GM19239 (cell line): ENCODE results near the gene ORC3.
"Not testable (repeated sequence)": the region's sequence is repeated elsewhere in the genome, so short reads cannot be mapped to it uniquely, and the experiment has no call there.

ENCODE experiments used
- DNase-seq: peaks from one replicate; pipeline ENCODE4 v3.0.0; 2011; ENCODE audit warnings: low spot score; ENCODE audit not compliant: insufficient read length
- FAIRE-seq: peaks from 2 replicates; lab custom pipeline; 2011; peaks lifted over from hg19 to GRCh38; lab: Jason Lieb, UNC

The ORC3 gene

DNA sequence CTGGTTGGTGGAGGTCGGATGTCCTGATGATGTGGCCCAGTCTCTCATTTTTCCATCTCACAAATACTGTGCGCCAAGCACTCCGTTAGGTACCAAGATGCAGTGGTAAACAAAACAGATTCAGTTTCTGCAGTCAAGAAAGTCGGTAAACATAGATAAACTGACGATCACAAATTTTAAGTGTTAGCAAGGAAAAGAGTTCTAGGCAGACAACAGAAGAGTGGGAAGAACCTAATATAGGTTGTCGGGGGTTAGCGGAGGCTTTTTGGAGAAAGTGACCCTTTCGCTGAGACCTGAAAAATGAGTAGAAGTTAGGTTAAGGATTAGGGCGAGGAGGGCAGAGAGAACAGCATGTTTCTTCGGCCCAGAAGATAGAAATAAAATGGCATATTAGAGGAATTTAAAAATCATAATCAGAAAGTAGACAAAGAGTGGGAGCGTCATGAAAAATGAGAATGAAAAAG is 514 bp downstream of the ORC3 start:
- no peak for FAIRE-seq
- no peak for DNase-seq

DNA sequence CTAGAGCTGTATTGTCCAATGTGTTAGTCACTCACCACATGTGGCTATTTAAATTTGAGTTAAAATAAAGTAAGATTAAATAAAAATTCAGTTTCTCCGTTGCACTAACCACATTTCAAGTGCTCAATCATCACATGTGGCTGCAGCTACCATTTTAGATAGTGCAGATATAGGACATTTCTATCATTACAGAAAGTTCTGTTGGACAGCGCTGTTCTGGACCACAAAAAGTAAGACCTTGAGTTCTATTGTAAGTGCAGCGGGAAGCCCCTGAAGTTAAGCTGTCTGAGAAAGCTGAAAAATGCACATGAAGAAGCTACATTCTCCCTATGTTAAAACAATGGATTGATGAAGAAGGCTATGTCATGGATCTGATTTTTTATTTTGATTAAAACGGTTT is 1.1 kb downstream of the ORC3 start:
- FAIRE-seq (no peak), DNase-seq (no peak)

DNA sequence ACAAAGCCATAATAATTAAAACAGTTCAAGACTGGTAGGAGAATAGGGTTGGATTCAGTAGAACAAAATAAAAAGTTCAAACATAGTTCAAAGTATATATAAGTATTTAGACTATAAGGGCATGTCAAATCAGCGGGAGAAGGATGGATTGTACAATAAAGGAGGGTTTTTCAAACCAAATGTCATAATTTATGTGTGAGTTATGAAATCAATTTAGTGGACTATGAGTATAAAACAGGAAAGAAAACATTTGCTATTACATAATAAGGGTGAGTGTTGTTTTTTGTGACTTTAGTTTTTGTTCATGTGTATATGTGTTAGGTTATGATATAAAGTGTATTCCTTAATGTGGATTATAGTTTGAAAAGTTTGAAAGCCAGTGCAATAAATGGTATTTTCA is 10.6 kb downstream of the ORC3 start:
- FAIRE-seq = no peak
- DNase-seq = no peak

DNA sequence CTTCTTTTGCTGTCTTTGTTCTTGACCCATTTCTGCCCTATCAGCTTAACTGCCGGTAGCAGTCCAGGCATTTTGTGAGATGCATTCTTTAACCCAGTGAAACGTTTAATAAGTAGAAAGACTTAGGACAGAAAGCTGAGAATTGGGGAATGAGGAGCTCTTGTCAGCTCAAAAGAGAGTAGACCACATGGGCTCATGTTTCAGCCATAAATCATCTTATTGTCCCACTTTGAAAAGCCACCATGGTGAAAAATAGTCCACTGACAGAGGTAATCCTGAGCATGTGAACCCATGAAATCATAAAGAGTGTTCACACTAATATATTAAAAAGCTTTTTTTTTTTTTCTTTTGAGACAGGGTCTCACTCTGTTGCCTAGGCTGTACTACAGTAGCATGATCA is 16.3 kb downstream of the ORC3 start:
- DNase-seq = no peak
- FAIRE-seq = no peak

DNA sequence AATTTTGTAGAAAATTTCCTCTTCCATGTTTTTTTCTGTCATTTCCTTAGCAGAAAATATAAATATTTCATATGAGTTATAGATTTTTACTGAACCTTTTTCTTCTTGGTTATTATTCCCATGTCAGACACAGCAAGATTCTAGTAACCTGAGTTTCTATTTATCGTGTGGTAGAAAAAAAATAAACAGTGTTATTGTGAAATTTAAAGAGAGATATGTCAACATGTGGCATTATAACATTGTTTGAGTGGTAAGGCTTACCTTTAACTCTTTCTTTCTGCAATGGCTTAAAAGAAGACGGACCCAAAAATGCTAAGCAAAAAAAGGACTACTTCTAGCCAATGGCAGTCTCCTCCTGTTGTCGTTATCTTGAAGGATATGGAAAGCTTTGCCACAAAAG is 18.9 kb downstream of the ORC3 start:
- FAIRE-seq = peak; percentile 14

DNA sequence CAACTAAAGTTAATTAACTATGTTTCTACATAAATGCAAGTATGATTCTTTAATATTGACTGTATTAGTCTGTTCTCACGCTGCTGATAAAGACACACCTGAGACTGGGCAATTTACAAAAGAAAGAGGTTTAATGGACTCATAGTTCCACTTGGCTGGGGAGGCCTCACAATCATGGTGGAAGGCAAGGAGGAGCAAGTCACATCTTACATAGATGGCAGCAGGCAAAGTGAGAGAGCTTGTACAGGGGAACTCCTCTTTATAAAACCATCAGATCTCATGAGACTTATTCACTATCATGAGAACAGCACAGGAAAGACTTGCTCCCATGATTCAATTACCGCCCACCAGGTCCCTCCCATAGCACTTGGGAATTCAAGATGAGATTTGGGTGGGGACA is 23.1 kb downstream of the ORC3 start:
- FAIRE-seq, DNase-seq: not testable (repeated sequence)

More for the DNA sequence above, 18.9 kb downstream of the ORC3 start:
- DNase-seq = no peak

DNA sequence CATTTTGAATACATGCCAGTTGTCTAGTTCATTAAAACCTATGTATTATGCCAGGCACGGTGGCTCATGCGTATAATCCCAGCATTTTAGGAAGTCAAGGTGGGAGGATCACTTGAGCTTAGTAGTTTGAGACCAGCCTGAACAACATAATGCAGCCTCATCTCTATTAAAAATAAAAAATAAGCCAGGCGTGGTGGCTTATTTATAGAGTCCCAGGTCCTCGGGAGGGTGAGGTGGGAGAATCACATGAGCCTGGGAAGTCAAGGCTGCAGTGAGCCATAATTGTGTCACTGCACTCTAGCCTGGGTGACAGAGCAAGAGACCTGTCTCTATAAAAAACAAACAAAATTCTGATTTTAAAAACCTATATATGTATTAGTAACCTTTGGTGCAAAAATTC is 27.5 kb downstream of the ORC3 start:
- DNase-seq = no peak
- FAIRE-seq = no peak

DNA sequence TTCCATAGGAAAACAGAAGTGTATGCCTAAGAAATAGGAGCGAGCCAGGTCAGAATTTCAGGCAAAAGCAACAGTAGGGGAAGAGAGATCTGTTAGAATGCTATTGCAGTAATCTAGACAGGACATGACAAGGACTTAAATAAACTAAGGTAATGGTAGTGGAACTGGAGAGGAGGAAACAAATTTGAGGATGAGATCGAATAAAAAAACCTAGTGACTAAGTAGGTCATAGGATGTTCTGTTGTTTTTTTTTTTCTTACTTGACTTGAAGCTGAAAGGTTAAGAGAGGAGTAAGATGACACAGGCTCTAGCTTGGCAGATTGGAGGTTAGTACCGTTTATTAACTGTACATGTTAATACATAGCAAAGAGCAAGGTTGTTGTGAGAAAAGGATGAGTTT is 28.6 kb downstream of the ORC3 start:
- FAIRE-seq (no peak), DNase-seq (no peak)

DNA sequence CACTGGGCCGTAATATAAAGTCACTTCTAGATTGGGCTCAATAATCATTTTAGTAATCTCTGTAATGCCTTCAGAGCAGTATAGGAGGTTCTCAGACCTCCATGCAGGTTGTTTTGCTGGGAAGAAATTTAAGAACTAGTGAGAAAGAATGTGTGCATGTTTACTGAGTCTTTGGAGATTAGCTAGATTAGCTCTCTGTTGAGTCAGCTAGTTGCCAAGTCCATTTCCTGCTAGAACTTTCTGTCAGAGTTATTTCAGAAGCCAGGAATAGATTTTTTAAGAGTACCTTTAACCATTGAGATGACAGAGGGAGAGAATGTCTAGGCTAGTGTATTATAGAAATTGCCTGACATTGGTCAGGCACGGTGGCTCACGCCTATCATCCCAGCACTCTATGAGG is 33.3 kb downstream of the ORC3 start:
- FAIRE-seq = peak; percentile 31

DNA sequence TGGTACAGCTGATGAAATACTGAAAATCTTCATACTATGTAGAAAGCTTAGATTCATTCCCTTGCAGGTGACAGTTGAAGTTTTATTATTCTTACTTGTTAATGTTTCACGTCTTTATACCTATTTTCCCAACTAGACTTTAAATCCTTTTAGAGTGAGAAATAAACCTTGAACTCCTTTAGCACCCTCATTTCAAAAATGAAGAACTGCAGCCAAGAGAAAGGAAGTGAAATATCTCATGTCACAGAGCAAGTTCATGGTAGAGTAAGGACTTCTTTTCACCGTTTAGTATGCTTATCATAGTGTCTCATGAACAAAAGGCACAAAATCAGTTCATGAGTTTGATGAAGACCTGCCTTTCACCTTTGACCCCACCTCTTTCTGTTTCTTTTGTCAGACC is 38.5 kb downstream of the ORC3 start:
- no peak for DNase-seq
- peak; percentile 8 for FAIRE-seq

More for the DNA sequence above, 33.3 kb downstream of the ORC3 start:
- DNase-seq = no peak

DNA sequence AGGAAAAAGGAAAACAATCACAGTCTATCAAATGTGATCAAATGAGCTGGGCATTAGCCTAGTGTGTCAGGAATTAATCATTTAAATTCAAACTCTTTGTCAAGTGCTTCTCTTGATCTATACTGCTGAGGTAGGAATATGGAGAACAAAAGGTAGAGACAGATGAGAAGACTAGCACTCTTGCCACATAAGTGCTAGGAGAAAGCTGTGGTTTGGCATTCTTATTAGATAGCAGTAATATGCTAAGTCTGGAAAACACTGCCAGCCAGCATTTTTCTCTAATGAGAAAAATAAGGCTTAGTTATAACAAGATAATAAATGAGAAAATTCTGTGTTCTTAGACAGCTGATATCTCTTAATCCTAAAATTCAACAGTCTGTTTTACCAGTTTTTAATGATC is 38.9 kb downstream of the ORC3 start:
- DNase-seq (no peak), FAIRE-seq (no peak)

DNA sequence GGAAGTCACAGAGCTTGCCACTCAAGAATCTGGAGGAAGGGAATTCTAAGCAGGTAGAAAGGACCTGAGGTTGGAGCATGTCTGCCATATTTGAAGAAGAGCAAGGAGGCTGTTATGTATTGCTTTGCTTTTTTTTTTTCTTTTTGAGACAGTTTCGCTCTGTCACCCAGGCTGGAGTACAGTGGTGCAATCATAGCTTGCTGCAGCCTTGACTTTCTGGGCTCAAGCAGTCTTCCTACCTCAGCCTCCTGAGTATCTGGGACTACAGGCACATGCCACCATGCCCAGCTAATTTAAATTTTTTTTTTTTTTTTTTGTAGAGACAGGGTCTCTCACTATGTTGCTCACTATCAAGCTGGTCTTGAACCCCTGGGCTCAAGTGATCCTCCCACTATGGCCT is 40.8 kb downstream of the ORC3 start:
- no peak for DNase-seq
- FAIRE-seq = no peak

DNA sequence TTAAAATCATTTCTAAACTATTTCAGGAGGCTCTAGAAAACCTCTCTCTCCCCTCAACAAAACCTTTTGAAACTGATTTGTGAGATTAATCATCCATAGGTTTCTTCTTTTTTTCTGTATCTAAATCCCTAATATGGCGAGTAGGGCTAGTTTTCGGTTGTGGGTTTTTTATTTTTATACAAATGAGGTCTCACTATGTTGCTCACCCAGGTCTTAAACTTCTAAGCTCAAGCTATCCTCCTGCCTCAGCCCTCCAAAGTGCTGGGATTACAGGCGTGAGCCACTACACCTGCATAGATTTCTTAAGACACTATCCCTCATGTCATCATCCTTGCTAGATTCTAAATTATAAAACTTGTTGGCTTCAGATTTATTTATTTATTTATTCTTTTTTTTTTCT is 43.9 kb downstream of the ORC3 start:
- DNase-seq (no peak), FAIRE-seq (no peak)

DNA sequence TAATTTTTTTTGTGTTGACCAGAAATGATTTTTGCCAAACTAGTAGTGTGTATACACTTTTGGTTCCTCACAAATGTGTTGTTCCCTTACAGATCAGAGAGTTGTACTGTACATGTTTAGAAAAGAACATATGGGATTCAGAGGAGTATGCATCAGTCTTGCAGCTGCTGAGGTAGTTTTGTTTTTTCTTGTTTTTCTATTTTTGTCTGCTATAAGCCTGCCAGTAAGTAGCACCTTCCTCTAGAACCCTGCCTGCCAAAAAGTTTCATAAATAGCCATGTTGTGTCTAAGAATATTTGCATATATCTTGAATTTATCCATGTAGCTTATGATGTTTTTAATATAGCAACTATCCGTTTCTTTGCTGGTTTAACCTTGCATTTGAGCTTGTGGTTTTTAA is 46.4 kb downstream of the ORC3 start:
- FAIRE-seq (peak; percentile 63), DNase-seq (no peak)

DNA sequence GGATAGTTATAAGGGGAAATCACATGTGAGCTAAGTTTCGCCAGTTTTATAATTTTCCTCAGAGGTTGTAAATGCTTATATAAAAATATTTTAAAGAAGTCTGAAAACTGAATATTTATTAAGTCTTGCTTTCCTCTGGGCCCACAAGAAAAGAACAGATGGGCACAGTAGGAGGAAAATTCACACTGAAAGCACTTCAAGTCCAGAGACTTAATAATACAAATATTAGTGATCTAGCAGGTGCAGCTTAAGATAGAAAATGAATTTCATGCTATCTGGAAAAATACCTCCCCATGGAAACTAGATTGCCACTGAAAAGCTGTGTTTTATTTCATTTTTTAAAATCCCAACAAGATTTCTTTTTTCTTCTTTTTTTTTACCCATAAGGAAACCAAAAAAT is 47.2 kb downstream of the ORC3 start:
- FAIRE-seq (no peak), DNase-seq (no peak)

DNA sequence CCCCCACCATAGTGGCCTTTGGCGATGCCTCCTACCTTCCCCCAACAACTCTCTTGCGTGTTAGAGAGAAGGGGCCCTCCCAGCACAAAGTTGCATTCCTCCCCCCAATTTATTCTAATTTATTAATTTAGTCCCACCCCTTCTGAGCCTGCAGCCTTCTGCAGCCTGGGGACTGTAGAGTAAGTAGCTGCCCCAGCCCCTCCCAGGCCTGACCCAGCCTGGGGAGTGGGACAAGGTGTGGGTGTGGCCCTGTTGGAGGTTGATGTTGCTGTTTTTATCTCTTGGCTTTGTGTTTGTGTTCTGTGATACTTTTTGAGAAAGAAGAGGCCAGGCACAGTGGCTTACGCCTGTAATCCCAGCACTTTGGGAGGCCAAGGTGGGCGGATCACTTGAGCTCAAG is 49.4 kb downstream of the ORC3 start:
- DNase-seq (no peak), FAIRE-seq (no peak)

DNA sequence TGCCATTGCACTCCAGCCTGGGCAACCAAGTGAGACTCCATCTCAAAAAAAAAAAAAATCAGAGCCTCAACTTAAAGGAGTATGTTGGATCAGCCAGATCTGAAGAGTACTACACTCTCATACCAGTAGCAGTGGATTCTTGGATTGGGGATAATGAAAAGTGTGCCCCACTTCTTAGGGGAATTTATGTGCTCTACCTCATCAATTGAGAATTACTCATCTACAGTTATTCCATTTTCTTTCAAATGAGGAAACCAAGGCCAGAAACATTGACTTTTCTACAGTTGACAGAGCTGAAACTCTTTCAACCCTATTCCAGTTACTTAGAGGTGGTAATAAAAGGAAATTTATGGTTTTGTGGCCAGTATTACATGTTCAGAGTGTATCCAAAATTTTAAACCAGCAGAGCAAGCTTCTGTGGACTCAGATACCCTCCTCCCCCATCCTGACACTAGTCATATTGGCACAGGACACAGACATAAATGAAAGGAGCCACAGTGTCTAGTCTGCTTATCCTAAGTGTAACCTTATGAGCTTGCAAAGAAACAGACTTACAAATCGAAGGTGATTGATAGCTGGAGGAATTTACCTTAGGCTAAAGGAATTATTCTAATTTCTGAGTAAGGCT is 51.2 kb downstream of the ORC3 start:
- no peak for DNase-seq
- no peak for FAIRE-seq

DNA sequence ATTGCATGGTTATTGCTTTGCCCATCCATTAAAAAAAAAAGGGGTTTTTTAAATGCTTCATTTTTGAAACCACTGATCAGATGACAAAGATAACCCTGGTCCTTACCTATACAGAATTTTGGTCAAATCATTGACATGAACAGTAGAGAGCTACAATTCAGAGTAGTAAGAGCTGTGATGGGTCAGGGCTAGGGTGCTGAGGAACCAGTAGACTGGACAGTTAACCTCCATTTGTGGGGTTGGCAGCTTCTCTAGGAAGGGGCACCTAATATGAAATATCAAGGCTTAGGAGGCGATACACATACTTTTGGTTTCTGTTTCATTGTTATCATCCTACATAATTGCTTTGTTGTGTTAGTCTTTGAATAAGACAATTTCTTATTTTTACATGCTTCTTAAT is 55.1 kb downstream of the ORC3 start:
- DNase-seq = no peak

DNA sequence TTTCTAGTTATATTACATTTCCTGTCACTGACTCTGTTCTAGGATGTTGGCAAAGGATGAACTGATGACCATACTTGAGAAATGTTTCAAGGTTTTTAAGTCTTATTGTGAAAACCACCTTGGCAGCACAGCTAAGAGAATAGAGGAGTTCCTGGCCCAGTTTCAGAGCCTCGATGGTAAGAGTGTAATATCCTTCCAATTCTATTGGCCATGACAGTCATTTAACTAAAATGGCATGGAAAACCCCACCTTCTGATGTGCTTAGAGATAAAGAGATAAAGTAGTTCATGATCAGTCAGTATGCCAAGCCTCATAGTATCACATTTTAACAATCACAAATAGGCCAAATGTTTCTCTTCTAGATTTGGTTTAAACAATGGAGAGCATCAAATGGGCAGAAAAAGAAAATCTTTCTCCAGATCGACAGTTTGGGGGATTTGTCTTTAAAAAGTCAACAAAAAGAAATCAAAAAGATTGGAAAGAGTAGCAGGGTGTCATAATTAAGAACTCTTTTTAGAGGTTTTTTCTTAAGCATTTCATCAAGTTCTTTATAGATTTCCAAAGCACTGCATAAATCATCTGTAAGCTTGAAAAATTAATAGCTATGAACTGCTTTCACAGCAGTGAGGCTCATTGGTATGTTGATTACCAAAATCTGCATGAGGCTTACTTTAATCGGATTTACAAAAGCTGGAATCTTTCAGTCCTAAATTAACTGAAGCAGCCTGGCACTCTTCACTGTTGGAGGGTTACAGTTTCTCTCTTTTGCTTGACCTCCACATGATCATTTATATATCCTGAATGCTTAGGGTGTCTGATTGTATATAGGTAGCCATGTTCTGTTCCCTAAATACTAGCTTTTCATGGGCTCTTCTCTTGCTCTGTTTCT is 63.4 kb downstream of the ORC3 start:
- DNase-seq (no peak), FAIRE-seq (no peak)

More for the DNA sequence above, 55.1 kb downstream of the ORC3 start:
- peak; percentile 81 for FAIRE-seq

DNA sequence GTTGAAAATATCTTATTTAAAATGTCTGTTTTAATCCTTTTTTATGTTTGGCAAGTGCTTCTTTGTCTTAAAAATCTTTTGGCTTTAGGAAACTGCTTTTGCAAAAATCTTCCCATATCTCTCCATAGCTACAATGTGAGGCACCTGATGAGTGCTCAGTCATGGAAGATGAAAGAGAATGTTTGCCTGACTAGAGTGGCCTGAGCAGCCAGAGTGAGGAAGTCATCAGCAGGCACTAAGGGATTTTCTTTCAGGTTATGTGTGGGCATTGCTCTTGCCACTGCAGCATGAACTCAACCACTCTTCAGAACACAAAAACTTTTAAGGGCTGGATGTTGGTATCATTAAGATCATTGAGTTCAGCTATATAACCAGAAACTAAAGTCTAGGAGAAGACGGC is 64.2 kb downstream of the ORC3 start:
- no peak for FAIRE-seq
- no peak for DNase-seq

DNA sequence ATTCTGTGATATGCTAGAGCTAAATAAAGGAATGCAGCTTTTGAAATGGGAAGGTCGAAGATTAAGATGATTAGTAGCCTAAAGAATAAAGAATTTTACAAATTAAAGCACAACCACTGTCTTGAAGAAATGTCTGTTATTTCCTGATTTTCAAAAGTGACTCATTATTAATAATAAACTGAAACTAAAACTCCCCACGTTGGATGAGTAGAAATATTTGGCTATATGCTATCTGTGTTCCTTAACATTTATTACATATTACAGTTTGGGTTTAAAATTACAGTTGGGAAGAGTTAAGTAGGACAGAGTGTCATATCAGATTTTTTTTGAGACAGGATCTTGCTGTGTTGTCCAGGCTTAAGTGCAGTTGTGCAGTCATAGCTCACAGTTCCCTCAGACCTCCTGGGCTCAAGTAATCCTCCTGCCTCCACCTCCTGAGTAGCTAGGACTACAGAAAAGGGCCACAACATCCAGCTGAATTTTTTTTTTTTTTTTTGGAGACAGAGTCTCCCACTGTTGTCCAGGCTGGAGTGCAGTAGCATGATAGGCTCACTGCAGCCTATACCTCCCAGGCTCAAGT is 65.0 kb downstream of the ORC3 start:
- DNase-seq = no peak
- FAIRE-seq = no peak
